HG02840 (cell line): ENCODE data around the gene SGSM2.

ENCODE experiments used
- ATAC-seq: cut with Tn5 transposase; IDR thresholded peaks from one replicate; pipeline ENCODE4 v1.9.1; 2021; ENCODE audit warnings: mild to moderate bottlenecking, moderate library complexity, moderate number of reproducible peaks; ENCODE audit not compliant: unreplicated experiment, low FRiP score

The SGSM2 gene

DNA sequence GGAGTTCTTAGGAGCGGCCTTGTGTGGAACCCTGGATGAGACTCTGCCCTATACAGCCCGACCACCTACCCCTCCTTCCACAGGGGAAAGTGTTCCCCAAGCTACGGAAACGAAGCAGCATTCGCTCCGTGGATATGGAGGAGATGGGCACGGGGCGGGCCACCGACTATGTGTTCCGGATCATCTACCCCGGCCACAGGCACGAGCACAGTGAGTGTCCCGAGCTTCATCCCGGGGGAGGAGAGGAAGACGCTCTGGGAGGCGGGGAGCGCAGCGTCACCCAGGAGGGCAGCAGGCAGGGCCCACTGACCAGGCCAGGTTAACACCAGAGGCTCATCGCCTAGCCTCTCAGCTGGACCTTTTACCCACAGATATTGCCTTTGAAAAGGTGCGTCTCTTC lies 27.8 kb downstream of the SGSM2 start:
- ATAC-seq: no peak

DNA sequence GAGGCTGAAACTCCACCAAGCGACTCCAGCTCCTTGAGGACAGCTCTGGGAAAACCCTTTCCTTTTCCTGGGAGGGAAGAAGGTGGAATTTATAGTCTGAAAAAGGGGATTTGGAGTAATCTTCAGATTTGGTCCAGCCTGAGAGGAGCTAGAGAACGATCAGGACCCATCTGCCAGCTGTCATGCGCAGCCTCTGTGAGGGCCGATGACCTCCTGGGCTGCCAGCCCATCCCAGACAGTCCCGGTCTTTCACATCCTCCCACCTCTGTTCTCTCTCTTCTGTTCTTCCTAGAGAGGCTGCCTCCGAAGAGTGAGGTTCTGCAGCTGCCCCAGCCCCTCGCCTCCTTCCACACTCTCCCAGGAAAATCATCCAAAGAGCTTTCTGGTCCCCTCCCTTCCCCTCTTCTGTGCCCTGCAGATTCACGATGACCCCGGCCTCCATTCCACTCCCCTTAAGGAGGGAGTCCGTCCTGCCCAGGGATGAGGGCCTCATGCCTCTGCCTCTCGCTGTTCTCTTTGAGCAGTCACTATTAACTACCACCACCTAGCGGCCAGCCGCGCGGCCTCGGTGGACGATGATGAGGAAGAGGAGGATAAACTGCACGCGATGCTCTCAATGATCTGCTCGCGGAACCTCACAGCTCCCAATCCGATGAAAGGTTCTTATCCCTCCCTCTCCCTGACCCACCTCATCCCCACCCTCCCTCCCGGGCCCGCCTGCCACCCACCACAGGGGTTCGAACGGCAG lies 29.6 kb downstream of the SGSM2 start:
- ATAC-seq: no peak

- ATAC-seq: no peak
These were observed 31.1 kb downstream of the SGSM2 start for GRCh38 chr17:2368359-2368758.

GRCh38 chr17:2369039-2369438 lies 31.7 kb downstream of the SGSM2 start:
- ATAC-seq: no peak

GRCh38 chr17:2369551-2370210 lies 32.4 kb downstream of the SGSM2 start:
- ATAC-seq: no peak

DNA sequence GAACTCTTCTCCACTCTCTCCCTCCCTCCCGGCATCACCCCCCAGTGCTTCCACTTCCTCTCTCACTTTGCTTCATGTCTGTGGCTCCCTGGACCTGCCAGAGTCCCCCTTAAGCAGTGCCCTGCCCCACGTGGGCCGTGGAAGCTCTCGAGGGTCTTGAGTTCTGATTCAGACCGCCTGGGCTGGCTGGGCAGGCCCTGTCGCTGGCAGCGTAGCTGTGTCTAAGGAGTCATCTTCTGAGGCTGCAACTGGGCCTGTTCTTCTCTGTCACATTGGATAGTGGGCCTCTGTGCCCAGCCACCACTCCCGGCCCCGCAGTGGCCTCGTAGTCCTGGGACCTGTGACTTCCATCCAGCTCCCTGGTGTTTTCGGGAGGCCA lies 32.9 kb downstream of the SGSM2 start:
- ATAC-seq: no peak

DNA sequence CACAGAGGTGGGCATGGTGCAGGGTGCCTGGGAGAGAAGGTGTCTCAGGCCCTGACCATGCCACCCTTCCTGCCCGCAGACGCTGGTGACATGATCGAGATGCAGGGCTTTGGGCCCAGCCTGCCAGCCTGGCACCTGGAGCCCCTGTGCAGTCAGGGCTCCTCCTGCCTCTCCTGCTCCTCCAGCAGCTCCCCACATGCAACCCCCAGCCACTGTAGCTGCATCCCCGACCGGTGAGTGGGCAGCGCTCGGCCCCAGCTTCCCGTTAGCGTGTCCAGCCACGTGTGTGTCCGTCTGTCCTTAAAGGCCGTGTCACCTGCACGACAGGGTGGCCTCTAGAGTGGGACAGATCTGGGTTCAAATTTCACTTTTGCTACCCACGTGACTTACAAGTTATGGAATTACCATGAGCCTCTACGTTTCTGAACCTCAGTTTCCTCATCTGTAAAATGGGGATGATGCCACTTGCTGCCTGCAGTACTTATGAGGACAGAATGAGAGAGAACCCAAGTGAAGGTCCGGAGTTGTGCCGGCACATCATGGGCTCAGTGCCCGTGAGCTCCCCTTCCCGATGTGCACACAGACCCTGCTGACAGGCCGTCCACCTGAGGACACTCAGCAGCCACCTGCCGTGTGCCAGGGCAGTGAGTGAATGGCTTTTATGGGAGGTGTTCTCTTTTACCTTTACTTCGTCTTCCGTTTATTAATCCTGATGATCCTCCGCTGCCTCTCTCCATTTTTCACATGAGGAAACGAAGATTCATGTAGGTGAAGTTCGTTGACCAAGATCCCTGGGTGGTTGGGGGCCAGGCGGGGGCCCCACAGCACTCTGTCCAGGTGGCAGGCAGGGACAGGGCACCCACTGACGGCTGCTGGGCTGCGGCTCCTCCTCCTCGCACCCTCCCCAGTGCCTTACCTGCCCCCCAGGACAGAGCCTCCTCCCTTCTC lies 34.2 kb downstream of the SGSM2 start:
- no peak for ATAC-seq

- no peak for ATAC-seq
These were observed 34.9 kb downstream of the SGSM2 start for GRCh38 chr17:2372180-2372579.

GRCh38 chr17:2372681-2373080 lies 35.4 kb downstream of the SGSM2 start:
- no peak for ATAC-seq

DNA sequence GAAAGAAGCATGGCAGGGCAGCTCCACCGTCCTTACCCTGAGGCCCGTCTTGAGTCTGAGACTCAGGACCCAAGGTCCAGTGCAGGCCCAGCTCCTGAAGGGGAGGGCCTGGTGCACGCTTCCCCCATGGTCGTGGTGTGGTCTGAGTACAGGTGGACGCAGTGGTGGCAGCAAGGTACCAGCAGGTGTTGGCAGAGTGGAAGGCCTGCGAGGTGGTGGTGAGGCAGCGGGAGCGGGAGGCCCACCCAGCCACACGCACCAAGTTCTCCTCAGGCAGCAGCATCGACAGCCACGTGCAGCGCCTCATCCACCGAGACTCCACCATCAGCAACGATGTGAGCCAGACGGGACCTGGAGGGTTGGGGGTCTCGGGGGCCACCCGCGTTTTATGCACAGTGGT lies 35.9 kb downstream of the SGSM2 start:
- no peak for ATAC-seq

DNA sequence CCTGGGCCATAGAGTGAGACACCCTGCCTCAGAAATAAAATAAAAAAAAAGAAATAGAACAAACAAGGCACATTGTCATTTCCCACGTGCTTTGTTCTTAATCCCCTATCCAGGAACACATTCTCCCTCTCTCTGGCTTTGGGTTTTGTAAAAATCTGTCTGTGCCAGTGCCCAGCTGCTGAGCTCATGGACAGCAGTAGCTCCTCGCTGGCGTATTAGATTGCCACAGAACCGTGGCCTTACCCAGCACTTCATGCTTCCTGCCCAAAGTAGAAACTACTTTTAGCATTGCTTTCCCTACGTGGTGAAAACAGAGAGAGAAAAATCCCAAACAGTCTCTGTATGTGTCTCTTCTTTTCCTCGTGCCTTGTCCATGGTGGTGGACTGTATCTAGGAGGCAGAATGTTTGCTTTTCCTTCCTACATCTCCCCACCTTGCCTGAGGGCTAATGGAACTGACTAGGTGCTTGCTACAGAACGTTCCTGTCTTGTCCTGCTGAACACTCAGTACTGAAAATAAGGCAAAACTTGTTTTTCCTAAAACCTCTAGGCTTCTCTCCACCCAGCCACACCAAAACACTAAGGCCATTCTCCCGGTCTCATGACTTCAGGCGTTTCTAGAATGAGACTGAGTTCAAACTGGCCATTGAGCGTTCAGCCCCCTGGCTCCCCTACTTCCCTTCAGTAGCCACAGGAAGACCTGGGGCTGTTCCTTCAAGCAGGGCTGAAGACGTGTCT lies 37.4 kb downstream of the SGSM2 start:
- ATAC-seq: no peak

DNA sequence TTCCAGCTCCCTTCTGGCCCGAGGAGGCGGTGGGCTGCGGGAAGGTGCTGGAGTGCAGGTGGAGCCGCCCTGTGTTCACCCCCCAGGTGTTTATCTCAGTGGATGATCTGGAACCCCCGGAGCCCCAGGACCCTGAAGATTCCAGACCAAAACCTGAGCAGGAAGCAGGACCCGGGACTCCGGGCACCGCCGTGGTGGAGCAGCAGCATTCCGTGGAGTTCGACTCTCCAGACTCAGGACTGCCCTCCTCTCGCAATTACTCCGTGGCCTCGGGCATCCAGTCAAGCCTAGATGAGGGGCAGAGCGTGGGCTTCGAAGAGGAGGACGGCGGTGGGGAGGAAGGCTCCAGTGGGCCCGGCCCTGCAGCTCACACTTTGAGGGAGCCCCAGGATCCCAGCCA lies 38.1 kb downstream of the SGSM2 start:
- ATAC-seq: no peak

GRCh38 chr17:2376107-2376506 lies 38.8 kb downstream of the SGSM2 start:
- ATAC-seq: no peak

DNA sequence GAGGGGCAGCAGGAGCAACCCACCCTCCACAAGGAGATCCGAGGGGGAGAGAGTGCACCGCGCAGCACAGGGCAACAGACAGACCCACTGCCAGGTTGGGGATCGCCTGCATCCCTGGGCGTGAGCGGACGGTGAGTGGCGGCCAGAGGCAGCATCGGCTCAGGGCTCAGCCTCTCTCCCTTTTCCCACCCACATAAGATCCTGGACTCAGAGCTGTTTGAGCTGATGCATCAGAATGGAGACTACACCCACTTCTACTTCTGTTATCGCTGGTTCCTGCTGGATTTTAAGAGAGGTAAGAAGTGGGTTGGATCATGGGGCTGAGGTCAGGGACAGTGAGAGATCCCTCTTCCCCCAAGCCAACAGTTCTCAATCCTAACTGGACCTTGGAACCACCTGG lies 40.4 kb downstream of the SGSM2 start:
- no peak for ATAC-seq

- no peak for ATAC-seq
These were observed 41.6 kb downstream of the SGSM2 start for GRCh38 chr17:2378905-2379304.

DNA sequence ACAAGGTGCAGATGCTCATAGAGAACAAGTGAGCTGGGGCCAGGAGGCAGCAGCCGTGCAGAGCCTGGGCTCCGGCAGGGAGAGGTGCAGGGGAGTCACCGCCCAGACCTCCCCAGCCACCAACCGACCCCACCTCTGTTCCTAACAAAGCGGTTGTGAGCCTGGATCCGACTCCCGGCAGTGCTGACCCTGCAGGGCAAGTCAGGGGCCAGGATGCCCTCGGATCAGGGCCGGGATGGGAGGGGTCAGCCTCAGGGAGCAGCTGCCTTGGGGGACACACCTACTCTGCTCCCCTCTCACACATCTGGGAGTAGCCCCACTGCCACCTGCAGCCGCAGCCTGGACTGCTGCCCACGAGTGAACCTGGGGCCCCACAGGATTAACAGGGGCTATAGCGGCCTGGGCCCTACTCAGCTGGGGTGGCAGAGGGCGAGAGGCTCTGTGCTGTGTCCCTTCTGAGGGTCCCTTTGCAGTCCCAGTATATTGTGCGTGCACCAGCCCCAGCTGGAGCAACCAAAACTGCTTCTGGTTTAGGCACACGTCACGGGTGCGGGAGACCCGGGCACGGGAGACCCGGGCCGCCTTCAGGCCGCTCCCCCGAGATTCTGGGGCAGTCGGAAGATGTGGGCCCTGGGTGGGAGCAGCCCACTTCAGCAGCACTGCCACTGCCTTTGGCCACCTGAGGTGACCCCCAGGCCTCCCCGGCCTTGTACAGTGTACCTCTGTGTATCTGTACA lies 42.4 kb downstream of the SGSM2 start:
- ATAC-seq: no peak

DNA sequence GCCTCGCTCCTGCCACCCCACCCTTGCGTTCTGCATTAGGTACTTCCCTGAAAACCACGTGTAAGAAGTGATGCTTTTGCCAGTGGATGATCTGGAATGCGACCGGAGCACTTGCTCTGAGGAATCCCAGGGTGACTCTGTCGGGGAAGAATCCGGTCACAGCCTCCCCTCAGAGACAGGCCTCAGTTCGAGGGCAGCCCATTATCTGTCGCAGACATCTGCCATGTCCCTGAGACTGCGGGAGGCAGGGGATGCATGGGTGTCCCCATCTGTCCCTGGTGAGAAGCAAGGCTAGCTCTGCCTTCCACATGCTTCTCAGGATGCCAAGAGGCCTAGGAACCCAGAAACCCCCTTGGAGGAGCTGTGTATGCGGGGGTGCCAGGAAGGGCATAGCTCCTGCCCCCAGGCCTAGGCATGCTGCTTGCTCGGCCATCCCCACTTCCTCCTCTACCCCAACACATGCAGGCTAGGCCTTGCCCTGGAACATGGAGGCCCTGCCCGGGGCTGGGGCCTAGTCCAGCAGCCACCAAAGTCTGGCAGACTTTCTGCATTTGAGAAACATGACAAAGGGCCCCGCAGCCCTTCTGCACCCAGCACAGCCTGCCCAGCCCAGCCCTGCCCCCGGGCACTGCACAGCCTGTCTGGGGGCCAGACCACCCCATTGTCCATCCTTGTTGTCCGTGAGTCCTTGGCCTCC lies 43.1 kb downstream of the SGSM2 start:
- no peak for ATAC-seq

DNA sequence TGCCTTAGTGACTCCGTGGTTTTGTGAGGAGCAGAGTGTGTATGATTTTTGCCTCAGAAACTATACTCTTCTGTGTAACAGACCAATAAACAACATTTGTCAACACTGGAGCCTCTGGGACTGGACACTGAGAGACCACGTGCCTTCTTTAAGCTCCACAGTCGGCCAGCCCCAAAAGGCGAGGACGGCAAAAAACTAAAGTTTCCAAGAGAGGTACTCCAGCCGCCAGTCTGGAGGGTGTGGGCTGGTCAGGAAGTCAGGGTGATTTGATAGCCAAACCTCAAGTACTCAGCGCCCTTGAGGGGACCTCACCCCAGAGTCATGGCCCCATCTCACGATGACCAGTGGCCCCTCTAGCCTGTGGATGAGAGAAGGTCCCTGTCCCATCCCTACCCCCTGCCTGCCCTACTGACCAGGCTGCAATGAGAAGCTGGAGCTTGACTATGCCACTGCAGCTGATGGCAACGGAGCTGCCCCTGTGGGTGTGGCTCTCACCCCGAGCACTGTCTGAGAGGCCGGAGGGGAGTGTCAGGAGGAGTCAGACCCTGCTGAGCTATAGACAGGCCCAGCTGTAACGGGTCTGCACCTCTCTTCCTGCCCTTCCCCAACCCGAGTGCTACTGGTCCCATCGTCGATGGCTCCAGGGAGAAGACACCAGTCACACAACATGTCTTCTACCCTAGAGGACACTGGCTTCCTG lies 43.8 kb downstream of the SGSM2 start:
- ATAC-seq: no peak
